Activated CD4-positive, alpha-beta T cell treated with anti-CD3 and anti-CD28 coated beads, Interleukin-2, amount 50 U/mL, for 24 hours (primary cell): Measurements from ENCODE around the gene CARS1.

ENCODE experiments used
- DNase-seq, 2 donors: peaks; one replicate each; pipeline ENCODE4 v3.0.0-alpha.2; 2020; ENCODE audit warnings: low read depth in 1 of 2, low spot score in 1 of 2

CARS1 gene

GRCh38 chr11:3010521-3011275 lies 46.5 kb downstream of the CARS1 start:
- no peak for DNase-seq

GRCh38 chr11:3010004-3010403 lies 47.2 kb downstream of the CARS1 start:
- DNase-seq, result no peak

GRCh38 chr11:3009481-3009880 lies 47.7 kb downstream of the CARS1 start:
- DNase-seq, result no peak

- DNase-seq, result no peak
These were observed 48.4 kb downstream of the CARS1 start for GRCh38 chr11:3008746-3009336.

DNA sequence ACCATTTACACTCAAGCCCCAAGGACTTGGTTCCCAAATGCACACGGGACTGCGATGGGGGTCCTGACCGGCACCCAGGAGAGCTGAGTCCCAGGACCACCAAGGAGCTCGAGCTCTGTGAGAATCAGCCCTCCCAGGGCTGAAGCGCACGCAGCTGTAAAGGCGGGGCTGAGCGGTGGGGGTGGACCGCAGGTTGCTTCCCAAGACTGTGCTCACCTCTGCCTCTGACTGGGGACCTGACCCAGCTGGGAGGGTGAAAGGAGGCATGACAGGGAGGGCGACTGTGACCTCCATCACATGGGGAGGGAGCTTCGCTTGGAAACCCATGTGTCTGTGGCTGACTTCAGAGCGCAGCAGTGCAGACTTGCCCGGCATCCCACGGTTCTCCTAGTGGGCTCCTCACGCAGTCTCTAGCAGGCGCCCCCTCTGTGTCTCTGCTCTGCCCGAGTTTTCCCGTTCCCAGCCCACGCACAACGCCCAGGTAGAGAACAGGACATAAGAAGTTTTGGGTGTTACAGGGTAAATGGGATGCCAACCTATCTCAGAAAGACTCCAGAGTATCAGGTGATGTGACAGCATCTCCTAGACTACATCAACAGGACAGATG lies 49.7 kb downstream of the CARS1 start:
- no peak for DNase-seq

DNA sequence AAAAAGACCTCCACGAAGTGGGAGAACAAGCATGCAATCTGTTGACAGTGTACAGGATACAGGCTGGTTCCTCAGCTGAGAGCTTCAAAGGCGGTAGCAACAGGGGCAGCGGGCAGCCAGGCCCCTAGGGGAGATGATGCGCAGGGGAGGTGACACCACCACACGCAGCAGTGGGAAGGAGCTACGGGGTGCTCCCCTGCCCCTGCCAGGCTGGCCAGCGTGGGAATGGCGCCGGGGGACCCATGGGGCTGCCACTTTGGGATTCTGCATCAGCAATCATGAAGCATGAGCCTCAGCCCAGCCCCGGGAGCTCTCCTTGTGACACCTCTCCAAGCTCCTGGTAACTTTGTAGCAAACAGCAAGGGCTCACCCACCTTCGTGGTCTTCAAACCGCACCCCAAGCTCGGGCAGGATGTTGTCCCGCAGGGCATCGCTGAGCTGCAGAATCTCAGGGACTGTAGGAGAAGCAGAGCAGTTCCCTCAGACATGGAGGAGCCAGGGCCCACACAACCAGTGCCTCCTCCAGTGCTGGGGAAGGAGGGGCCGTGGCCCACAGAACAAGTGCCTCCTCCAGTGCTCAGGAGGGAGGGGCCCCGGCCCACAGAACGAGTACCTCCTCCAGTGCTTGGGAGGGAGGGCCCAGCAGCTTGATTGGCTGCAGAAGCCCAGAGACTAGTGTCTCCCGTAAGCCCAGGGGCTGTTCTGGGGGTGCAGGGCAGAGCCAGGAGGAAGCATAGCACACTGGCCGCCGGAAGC lies 50.5 kb downstream of the CARS1 start:
- DNase-seq, result no peak

- DNase-seq, result no peak
These were observed 52.7 kb downstream of the CARS1 start for GRCh38 chr11:3004481-3004880.

DNA sequence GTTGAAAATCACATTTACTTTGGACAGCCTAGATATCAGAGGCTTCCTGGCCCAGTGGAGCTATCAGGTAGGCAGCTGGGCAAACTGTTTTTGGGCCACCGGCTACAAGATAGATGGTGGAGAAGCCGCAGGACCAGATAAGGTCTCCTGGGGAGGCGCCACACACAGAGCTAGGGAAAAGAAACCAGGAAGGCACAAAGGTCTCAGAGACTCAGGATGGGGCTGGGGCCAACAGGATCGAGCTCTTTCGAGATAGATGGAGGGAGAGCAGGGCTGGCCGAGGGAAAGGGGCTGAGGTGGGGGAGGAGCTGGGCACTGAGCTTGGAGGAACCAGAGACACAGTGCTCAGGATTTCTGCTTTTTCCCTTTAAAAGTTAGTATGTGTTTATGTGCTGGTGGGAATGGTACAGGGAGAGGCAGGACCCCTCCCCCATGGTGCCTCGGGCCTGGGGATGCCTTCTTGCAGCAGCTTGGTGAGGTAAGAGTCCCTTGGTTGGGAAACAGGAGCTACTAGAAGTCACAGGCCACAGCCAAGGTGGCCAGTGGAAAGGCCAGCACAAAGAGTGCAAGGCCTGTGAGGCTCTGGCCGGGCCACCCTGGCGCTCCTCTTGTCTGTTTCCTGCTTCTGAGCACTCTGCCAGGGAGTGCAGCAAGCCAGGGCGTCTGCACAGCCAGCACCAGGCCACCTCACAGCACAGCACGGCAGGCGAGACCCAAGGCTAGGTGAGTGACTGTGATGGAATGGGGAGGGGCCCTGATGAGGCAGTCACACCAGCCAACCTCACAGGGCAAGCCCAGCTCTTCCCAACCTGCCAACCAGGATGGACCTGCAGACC lies 53.6 kb downstream of the CARS1 start:
- DNase-seq, result no peak

DNA sequence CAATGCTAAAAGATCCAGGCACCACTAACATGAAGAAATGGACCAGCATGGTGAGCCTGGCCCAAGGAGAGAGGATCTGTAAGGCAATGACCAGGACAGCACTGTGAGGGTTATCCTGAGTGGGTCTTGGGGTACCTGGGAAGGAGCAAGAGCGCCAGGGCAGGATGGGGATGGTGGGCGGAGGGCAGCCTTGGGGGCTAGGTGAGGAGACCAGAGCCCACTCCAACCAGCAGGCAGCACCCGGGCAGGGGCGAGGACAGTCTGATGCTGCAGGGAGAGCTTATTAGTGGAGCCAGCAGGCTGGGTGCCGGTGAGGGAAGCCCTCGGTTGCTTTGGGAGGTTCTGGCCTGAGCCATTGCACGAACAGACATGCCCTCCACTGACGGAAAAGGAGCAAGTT lies 54.4 kb downstream of the CARS1 start:
- no peak for DNase-seq

- no peak for DNase-seq
These were observed 54.8 kb downstream of the CARS1 start for GRCh38 chr11:3002351-3002861.

GRCh38 chr11:3001496-3001895 lies 55.7 kb downstream of the CARS1 start:
- DNase-seq, result no peak

- DNase-seq, result no peak
These were observed 56.9 kb downstream of the CARS1 start for GRCh38 chr11:3000032-3000961.

DNA sequence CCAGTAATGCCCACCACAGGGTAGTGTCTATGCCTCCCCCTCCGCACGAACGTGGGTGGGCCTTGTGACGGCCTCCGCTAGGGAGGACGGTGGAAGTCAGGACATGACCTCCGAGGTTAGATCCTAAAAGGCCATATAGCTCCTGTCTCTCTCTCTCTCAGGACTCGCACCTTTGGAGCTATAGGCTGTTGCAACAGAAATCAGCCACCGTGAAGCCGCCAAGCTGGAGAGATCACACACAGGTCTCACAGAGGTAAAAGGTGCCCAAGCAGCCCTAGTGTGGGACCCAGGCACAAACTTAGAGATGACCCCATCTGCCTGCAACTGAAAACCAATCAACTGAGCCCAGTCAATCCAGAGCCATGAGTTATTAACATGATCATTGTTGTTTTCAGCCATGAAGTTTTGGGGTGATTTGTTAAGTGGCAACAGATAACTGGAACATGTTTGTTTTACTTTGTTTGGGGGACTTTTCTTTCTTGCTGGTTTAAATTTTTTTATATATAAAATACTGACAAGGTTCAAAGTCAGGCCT lies 57.7 kb downstream of the CARS1 start:
- no peak for DNase-seq

DNA sequence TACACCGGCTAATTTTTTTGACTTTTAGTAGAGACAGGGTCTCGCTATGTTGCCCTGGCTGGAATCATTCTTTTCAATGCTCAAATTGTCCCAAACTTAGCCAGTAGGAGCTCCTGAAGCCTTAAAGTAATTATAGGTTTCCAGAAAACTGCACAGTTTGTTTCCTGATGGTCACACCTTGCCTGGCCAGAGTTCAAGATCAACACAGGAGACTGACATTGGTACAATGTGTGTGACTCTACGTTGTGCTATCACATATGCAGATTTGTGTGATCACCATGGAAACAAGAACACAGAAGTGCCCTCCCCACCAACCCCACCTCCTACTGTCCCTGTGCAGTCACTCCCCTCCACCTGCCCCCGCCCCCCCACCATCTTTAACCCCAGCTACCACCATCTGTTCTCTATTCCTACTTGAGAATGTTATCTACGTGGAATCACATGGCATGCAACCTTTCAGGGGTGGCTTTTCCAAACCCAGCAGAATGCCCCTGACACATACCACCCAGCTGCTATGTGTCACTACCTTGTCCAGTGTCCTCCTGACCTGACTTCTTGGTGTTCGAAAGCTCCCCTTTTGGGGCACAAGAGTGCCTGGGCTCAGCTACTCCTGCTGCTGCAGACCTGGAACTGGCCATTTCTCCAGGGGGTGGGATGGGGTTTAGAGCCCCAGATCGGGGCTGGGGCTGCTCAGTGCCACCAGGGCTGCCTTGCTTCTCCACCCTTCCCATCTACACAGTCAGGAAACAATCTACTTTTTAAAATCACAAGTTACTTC lies 59.0 kb downstream of the CARS1 start:
- no peak for DNase-seq

GRCh38 chr11:2997406-2997805 lies 59.8 kb downstream of the CARS1 start:
- no peak for DNase-seq

DNA sequence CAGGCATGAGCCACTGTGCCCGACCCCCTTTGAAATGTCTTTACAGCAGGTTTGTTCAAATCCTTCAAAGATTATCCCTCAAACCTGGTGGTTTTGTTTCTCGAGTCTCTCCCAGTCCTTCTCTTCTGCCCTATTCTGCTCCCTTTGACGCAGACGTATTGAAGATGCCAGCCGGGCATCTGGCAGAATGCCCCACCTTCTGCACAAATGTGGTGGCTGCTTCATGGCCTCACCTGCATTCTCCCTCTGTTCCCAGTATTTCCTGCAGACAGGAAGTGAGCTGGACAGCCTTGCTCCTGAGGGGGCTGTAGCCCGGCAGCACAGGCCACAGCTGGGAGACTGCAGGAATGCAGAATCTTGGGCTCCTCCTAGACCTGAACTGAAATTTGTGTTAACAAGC lies 60.2 kb downstream of the CARS1 start:
- no peak for DNase-seq

GRCh38 chr11:2995893-2996554 lies 61.2 kb downstream of the CARS1 start:
- DNase-seq, result no peak

- no peak for DNase-seq
These were observed 62.1 kb downstream of the CARS1 start for GRCh38 chr11:2995031-2995561.
